ENCODE measurements around the gene PAIP2. TPM values are rescaled to one million over a fixed set of nuclear protein-coding genes. Genes with fewer than 3 reads are reported as not detected.

Gene PAIP2
- total RNA-seq, 1 experiment from 2014 or later: 79.4 TPM

GRCh38 chr5:139293507-139294373, 47.9 kb upstream of the PAIP2 start, which contains the start of gene MATR3:
Gene MATR3, plus strand, starts transcription at chr5:139293740. Its CDS starts 13,676 bp downstream, at chr5:139307416.
- H3K9me3 ChIP-seq (ENCODE audit: control insufficient read depth, insufficient read depth, low read depth, low read length): no peaks in the 10 kb centered on the region
- intact Hi-C loops (cut with micrococcal nuclease; ENCODE audit: unreplicated experiment): no loop called here
- in situ Hi-C loops (cut with HindIII; ENCODE audit: low pct_unique_long_range_greater_than_20kb, low sequenced_read_pairs): no loop called here
- H3K27ac ChIP-seq (ENCODE audit: low read length): peak within 1 kb of the TSS; percentile 94
- POLR2A ChIA-PET: interaction anchor here (0.6 to 1.6 kb wide), 15 partner anchors 10 to 718 kb away, joined by 3 to 7 read pairs (median 5); partner anchors contain the start of gene PAIP2
- DNase-seq (ENCODE audit: low read depth, low spot score) (peak; percentile 84), ATAC-seq (peak; percentile 91)
- TF ChIP-seq CTCF (IDR thresholded peaks at IDR 0.05) (no peak), TCF7L2 (IDR thresholded peaks at IDR 0.05; ENCODE audit: low read depth, low read length) (peak; percentile 87), POLR2AphosphoS5 (IDR thresholded peaks at IDR 0.05; ENCODE audit: low read depth, low read length) (peak; percentile 96), REST (IDR thresholded peaks at IDR 0.05; ENCODE audit: insufficient read depth in 1 of 2, low read depth in 2 of 2, low read length in 1 of 2) (no peak), SIN3A (IDR thresholded peaks at IDR 0.05; ENCODE audit: borderline replicate concordance, insufficient read depth, low read depth, low read length) (peak; percentile 88; the same call in 1 of the 2 replicates)
- peaks cover 31% of the 10 kb centered on the region for H3K4me1 ChIP-seq (ENCODE audit: control insufficient read depth, insufficient read depth, low read length)
- no peaks in the 10 kb centered on the region for H3K27me3 ChIP-seq (ENCODE audit: control insufficient read depth, insufficient read depth, low read length)
- peaks cover 6% of the 10 kb centered on the region for H3K36me3 ChIP-seq (ENCODE audit: control insufficient read depth, insufficient read depth, low read length)
- no TSS peak for BruUV-seq (replicated peaks)
- CTCF ChIA-PET: interaction anchor here (0.5 to 0.7 kb wide), 5 partner anchors 105 to 839 kb away, joined by 4 to 10 read pairs (median 6); no protein-coding TSS in a partner anchor
- H3K4me3 ChIP-seq (ENCODE audit: low read depth in 2 of 2, low read length in 2 of 2): peak within 1 kb of the TSS; percentile 78 to 90

GRCh38 chr5:139294374-139295165, 47.1 kb upstream of the PAIP2 start:
- BruUV-seq (replicated peaks): no TSS peak
- no peaks in the 10 kb centered on the region for H3K9me3 ChIP-seq (ENCODE audit: control insufficient read depth, insufficient read depth, low read depth, low read length)
- DNase-seq (ENCODE audit: low read depth, low spot score) (no peak), ATAC-seq (peak; percentile 71)
- in situ Hi-C loops (cut with HindIII; ENCODE audit: low pct_unique_long_range_greater_than_20kb, low sequenced_read_pairs) (no loop called here), intact Hi-C loops (cut with micrococcal nuclease; ENCODE audit: unreplicated experiment) (no loop called here)
- H3K4me3 ChIP-seq (ENCODE audit: low read depth in 2 of 2, low read length in 2 of 2): peak overlapping the region; percentile 78 to 90
- TF ChIP-seq TCF7L2 (IDR thresholded peaks at IDR 0.05; ENCODE audit: low read depth, low read length) (peak; percentile 76), SIN3A (IDR thresholded peaks at IDR 0.05; ENCODE audit: borderline replicate concordance, insufficient read depth, low read depth, low read length) (no peak), CTCF (IDR thresholded peaks at IDR 0.05) (peak; percentile 72; the same call in 1 of the 2 replicates), POLR2AphosphoS5 (IDR thresholded peaks at IDR 0.05; ENCODE audit: low read depth, low read length) (peak; percentile 64; the same call in 1 of the 2 replicates)
- H3K27me3 ChIP-seq (ENCODE audit: control insufficient read depth, insufficient read depth, low read length): no peaks in the 10 kb centered on the region
- peak overlapping the region; percentile 94 for H3K27ac ChIP-seq (ENCODE audit: low read length)
- H3K4me1 ChIP-seq (ENCODE audit: control insufficient read depth, insufficient read depth, low read length): peaks cover 38% of the 10 kb centered on the region
- POLR2A ChIA-PET: interaction anchor here (0.6 to 1.6 kb wide), 4 partner anchors 9 to 46 kb away, joined by 3 to 7 read pairs (median 4); no protein-coding TSS in a partner anchor
- CTCF ChIA-PET: no interaction called here
- peaks cover 6% of the 10 kb centered on the region for H3K36me3 ChIP-seq (ENCODE audit: control insufficient read depth, insufficient read depth, low read length)

Data from Panc1 (cell line).